Progenitor cell of endocrine pancreas (in vitro differentiated cells): Measurements from ENCODE around the gene DMRT2. TPM values are rescaled to one million over a fixed set of nuclear protein-coding genes. Genes with fewer than 3 reads are reported as not detected.

Source experiments
- DNase-seq: peaks from one replicate; pipeline ENCODE4 v3.0.0; 2021; ENCODE audit warnings: low spot score; ENCODE audit not compliant: unreplicated experiment
- H3K27ac Mint-ChIP-seq: 2 replicates; pipeline ENCODE4 v1.8.0; 2021; ENCODE audit warnings: mild to moderate bottlenecking, moderate library complexity, mixed read lengths
- H3K27me3 Mint-ChIP-seq: 2 replicates; pipeline ENCODE4 v1.8.0; 2021; ENCODE audit warnings: mixed read lengths
- H3K36me3 Mint-ChIP-seq: 2 replicates; pipeline ENCODE4 v1.8.0; 2022; ENCODE audit warnings: mixed read lengths; ENCODE audit not compliant: insufficient read depth
- H3K4me1 Mint-ChIP-seq: 2 replicates; pipeline ENCODE4 v1.8.0; 2021; ENCODE audit warnings: low read depth, mixed read lengths
- H3K4me3 Mint-ChIP-seq: 2 replicates; pipeline ENCODE4 v1.8.0; 2021; ENCODE audit warnings: low read depth, mild to moderate bottlenecking, moderate library complexity, mixed read lengths
- H3K9me3 Mint-ChIP-seq: 2 replicates; pipeline ENCODE4 v1.8.0; 2021; ENCODE audit warnings: low read depth, mixed read lengths
- total RNA-seq: library from RNA; stranded (reverse); gene quantifications from 2 replicates; pipeline ENCODE4 v1.2.1, GENCODE V29; 2021
- TF ChIP-seq, protein P1 (sequence below): fragments of 200-600 bp; sonication (generic); IDR thresholded peaks from one replicate; pipeline ENCODE4 v1.5.0; 2021; ENCODE audit warnings: antibody characterized with exemption, mild to moderate bottlenecking; ENCODE audit not compliant: unreplicated experiment

DMRT2 gene
- total RNA-seq, 1 donor from 2014 or later, result 1.4 TPM

DNA sequence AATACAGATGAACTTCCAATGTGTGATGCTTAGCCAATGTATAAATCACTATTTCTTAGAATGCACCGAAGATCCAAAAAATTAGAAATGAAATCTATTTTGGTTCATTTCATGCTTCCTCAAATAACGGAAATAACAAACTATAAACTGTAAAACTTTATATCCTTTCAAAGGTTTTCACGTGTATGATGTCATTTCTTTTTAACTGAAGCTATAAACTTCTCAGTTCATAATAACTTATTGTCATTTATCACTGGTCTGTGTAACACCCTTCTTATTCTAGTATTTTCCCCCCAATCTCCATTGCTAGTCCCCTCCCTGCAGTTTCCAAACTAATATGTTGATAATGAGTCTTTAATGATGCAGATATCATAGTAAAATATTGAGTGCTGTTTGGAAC is 36.4 kb downstream of the DMRT2 start:
- no peaks in the 10 kb centered on the region for H3K9me3 Mint-ChIP-seq
- H3K36me3 Mint-ChIP-seq, result no peaks in the 10 kb centered on the region
- no peak overlapping the region for H3K4me3 Mint-ChIP-seq
- TF ChIP-seq, protein P1, sequence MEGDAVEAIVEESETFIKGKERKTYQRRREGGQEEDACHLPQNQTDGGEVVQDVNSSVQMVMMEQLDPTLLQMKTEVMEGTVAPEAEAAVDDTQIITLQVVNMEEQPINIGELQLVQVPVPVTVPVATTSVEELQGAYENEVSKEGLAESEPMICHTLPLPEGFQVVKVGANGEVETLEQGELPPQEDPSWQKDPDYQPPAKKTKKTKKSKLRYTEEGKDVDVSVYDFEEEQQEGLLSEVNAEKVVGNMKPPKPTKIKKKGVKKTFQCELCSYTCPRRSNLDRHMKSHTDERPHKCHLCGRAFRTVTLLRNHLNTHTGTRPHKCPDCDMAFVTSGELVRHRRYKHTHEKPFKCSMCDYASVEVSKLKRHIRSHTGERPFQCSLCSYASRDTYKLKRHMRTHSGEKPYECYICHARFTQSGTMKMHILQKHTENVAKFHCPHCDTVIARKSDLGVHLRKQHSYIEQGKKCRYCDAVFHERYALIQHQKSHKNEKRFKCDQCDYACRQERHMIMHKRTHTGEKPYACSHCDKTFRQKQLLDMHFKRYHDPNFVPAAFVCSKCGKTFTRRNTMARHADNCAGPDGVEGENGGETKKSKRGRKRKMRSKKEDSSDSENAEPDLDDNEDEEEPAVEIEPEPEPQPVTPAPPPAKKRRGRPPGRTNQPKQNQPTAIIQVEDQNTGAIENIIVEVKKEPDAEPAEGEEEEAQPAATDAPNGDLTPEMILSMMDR, result no peak
- peaks cover 36% of the 10 kb centered on the region for H3K27me3 Mint-ChIP-seq
- no peak for DNase-seq
- H3K27ac Mint-ChIP-seq, result no peak overlapping the region
- H3K4me1 Mint-ChIP-seq, result no peaks in the 10 kb centered on the region

DNA sequence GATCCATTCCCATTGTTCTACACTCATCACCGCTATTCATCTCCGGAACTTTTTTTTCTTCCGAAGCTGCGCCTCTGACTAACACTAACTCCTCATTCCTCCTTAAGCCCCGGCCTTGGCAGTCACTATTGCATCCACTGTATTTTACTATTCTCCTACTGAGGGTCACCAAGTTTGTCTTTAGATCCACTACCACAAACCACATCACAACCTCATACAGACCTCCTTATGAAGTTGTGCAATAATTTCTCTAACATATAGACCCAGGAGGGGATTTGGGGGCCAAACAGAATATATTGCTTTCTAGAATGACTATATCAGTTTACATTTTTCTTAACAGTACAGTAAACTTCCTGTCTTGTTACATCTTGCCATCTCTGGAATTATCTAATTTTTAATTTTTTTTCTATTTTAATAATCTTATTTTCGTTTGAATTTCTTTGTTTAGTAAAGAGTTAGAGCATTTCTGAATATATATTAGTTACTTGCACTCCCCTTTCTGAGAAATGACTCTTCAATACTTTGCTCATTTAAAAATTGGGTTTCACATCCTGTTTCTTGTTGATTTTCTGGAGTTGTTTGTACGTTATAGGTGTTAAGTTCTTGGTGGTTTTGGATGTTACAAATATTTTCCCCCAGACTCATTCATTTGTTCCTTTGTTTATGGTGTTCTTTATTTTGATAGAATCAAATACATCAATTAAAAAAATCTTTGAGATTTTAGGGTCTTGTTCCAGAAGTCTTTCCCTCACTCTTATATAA is 37.1 kb downstream of the DMRT2 start:
- no peak overlapping the region for H3K27ac Mint-ChIP-seq
- no peaks in the 10 kb centered on the region for H3K9me3 Mint-ChIP-seq
- H3K27me3 Mint-ChIP-seq, result peaks cover 32% of the 10 kb centered on the region
- H3K4me1 Mint-ChIP-seq, result no peaks in the 10 kb centered on the region
- no peak overlapping the region for H3K4me3 Mint-ChIP-seq
- H3K36me3 Mint-ChIP-seq, result no peaks in the 10 kb centered on the region
- TF ChIP-seq, protein P1, result no peak
- DNase-seq, result no peak

DNA sequence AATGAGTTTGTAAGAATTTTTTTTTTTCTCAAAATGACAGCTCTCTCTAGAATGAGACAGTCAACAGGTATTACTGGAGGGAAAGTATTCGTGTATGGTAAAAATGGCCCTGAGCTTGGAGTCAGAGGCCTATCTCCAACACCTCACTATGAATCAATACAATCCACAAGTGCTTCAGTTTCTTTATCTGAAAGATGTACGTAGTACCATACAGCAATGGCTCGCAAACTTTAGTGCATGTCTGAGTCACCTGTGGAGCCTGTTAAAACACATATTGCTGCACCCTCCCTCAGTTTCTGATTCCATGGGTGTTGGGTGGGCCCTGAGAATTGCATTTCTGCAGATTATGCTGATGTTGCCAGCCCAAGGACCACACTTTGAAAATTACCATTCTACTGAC is 44.6 kb downstream of the DMRT2 start:
- Mint-ChIP-seq H3K9me3 (no peaks in the 10 kb centered on the region), H3K4me1 (no peaks in the 10 kb centered on the region), H3K4me3 (no peak overlapping the region), H3K27me3 (peaks cover 24% of the 10 kb centered on the region), H3K27ac (no peak overlapping the region), H3K36me3 (no peaks in the 10 kb centered on the region)
- no peak for DNase-seq
- TF ChIP-seq, protein P1, result no peak

DNA sequence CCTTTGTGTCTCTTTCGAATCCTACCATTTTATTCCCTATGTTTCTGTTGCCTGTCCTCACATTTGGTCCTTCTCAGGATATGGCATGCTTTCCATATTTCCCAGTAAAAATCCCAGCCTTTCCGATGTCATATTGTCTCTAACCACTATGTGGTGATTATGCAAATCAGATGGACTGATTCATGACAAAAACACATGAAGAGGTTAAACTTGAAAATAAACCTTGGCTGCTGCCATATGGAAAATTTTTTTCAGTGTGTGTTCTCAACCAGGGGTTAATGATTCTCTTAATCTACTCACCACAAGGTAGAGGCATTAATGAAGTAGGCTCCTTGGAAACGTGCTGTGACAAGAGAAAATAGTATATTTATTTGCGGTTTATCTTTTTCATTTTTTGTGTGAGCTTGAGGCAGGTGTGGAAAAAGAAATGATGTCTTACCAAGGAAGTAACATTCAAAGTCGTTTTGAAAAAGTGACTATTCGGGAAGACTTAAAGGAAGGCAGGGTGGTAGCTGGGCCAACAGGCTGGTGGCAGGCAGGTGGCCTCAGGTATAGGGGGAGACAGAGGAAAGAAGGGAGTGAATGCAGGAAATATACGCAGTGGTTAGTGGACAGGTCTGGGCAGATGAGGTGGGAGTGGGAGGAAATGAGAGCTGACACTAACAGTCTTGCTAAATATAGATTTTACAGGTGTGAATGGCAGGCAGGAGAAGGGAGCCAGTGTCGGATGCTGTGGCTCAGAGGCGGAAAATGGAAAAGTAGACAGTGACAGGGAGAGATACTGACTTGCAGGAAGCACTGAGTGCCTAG is 46.2 kb downstream of the DMRT2 start:
- Mint-ChIP-seq H3K27me3 (peaks cover 26% of the 10 kb centered on the region), H3K9me3 (no peaks in the 10 kb centered on the region), H3K27ac (no peak overlapping the region), H3K4me1 (no peaks in the 10 kb centered on the region), H3K4me3 (no peak overlapping the region), H3K36me3 (no peaks in the 10 kb centered on the region)
- TF ChIP-seq, protein P1, result no peak
- no peak for DNase-seq

DNA sequence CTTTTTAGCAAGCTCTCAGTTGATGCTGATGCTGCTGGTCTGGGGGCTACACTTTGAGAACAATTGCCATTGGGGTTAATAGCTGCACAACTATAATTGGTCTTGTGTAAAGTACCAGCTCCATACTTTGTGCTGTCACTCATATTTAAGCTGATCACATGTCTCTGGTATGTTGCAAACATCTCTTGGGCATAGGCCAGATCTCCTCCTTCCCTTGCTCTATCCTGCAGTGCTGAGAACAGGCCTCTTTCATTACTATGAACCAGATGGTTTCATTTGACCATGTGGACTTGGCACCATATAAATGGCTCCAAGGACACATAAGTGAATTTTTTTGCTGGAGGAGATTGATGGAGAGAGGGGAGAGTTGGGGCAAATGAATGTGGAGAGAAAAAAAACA is 48.4 kb downstream of the DMRT2 start:
- Mint-ChIP-seq H3K9me3 (no peaks in the 10 kb centered on the region), H3K4me1 (no peaks in the 10 kb centered on the region), H3K27ac (no peak overlapping the region), H3K27me3 (peaks cover 20% of the 10 kb centered on the region), H3K4me3 (no peak overlapping the region), H3K36me3 (no peaks in the 10 kb centered on the region)
- DNase-seq, result no peak
- TF ChIP-seq, protein P1, result no peak
